Naive thymus-derived CD4-positive, alpha-beta T cell (primary cell): Measurements from ENCODE around the gene INPP5F. TPM values are rescaled to one million over a fixed set of nuclear protein-coding genes. Genes with fewer than 3 reads are reported as not detected.
A peak's percentile ranks its signal among the peaks of the same experiment; 100 is the strongest.
"Not testable (repeated sequence)": the region's sequence is repeated elsewhere in the genome, so short reads cannot be mapped to it uniquely, and the experiment has no call there.

Experiments
- ATAC-seq: fragments of 150-1000 bp; cut with Tn5 transposase; 2 replicates; pipeline ENCODE4 v1.10.0; 2021; ENCODE audit warnings: mild to moderate bottlenecking, moderate library complexity
- CTCF ChIA-PET: fragments of 350-600 bp; sonication (Branson Sonifier 250); formaldehyde crosslinking; loops from one replicate; lab custom pipeline; 2021; ENCODE audit warnings: antibody characterized with exemption; lab: Charles Lee
- POLR2A ChIA-PET: fragments of 350-600 bp; sonication (Branson Sonifier 250); formaldehyde crosslinking; loops from one replicate; lab custom pipeline; 2021; ENCODE audit warnings: antibody characterized with exemption, inconsistent platforms; lab: Charles Lee
- DNase-seq, 9 donors: peaks; one replicate each; pipeline versions ENCODE4 v3.0.0 to v3.0.0-alpha.2; 2020 to 2022; ENCODE audit warnings: mixed read lengths in 1 of 9
- H3K27ac ChIP-seq: one replicate; pipeline ENCODE4 v1.7.0; 2013; ENCODE audit warnings: mild to moderate bottlenecking, low read depth, low read length, moderate library complexity
- H3K27me3 ChIP-seq, 2 donors: one replicate each; pipeline ENCODE4 v1.7.0; 2013; ENCODE audit warnings: low read length in 2 of 2, mild to moderate bottlenecking in 2 of 2, moderate library complexity in 2 of 2; ENCODE audit not compliant: control insufficient read depth in 2 of 2, insufficient read depth in 2 of 2
- H3K36me3 ChIP-seq, 3 experiments: 1 replicate in 2 of 3; 2 replicates in 1 of 3; pipeline ENCODE4 v1.7.0; 2013; ENCODE audit warnings: low read length in 3 of 3, mild to moderate bottlenecking in 3 of 3, moderate library complexity in 1 of 3; ENCODE audit not compliant: insufficient read depth in 3 of 3, control insufficient read depth in 2 of 3
- H3K4me1 ChIP-seq, 2 donors: one replicate each; pipeline ENCODE4 v1.7.0; 2013; ENCODE audit warnings: low read length in 2 of 2, mild to moderate bottlenecking in 2 of 2, moderate library complexity in 1 of 2; ENCODE audit not compliant: control insufficient read depth in 2 of 2, insufficient read depth in 2 of 2
- H3K4me3 ChIP-seq: 2 replicates; pipeline ENCODE4 v1.7.0; 2013; ENCODE audit warnings: mild to moderate bottlenecking, low read length
- H3K9me3 ChIP-seq, 3 experiments: 1 replicate in 2 of 3; 2 replicates in 1 of 3; pipeline ENCODE4 v1.7.0; 2013; ENCODE audit warnings: low read length in 3 of 3; ENCODE audit not compliant: control insufficient read depth in 2 of 3
- H3K27ac Mint-ChIP-seq, 9 donors: one replicate each; pipeline ENCODE4 v1.8.0; 2020 to 2022; ENCODE audit warnings: mixed read lengths in 9 of 9, mild to moderate bottlenecking in 8 of 9, moderate library complexity in 5 of 9, inconsistent platforms in 2 of 9
- H3K27me3 Mint-ChIP-seq, 5 donors: one replicate each; pipeline ENCODE4 v1.8.0; 2021 to 2022; ENCODE audit warnings: mixed read lengths in 5 of 5, mild to moderate bottlenecking in 1 of 5
- H3K36me3 Mint-ChIP-seq, 5 donors: one replicate each; pipeline ENCODE4 v1.8.0; 2020 to 2022; ENCODE audit warnings: mixed read lengths in 5 of 5, mild to moderate bottlenecking in 3 of 5, inconsistent platforms in 1 of 5
- H3K4me1 Mint-ChIP-seq, 7 donors: one replicate each; pipeline ENCODE4 v1.8.0; 2020 to 2022; ENCODE audit warnings: mixed read lengths in 7 of 7, mild to moderate bottlenecking in 3 of 7, inconsistent platforms in 1 of 7
- H3K4me3 Mint-ChIP-seq, 10 donors: one replicate each; pipeline ENCODE4 v1.8.0; 2020 to 2022; ENCODE audit warnings: mild to moderate bottlenecking in 10 of 10, mixed read lengths in 10 of 10, moderate library complexity in 6 of 10, inconsistent platforms in 2 of 10
- H3K9me3 Mint-ChIP-seq, 11 donors: one replicate each; pipeline ENCODE4 v1.8.0; 2020 to 2022; ENCODE audit warnings: mixed read lengths in 11 of 11, mild to moderate bottlenecking in 4 of 11, inconsistent platforms in 1 of 11, moderate library complexity in 1 of 11
- intact Hi-C, 2 donors: fragments of 100-400 bp; cut with micrococcal nuclease; formaldehyde crosslinking; loops; one replicate each; pipeline ENCODE4 v1.15.1; 2023
- polyA plus RNA-seq, 2 donors: library from polyadenylated mRNA; unstranded; fragments of 300-500 nt; fragmentation: Illumina TruSeq; gene quantifications; one replicate each; pipeline ENCODE4 v1.2.3, GENCODE V29; 2021
- total RNA-seq, 6 experiments: library from RNA in 5 of 6; stranded (reverse) in 5 of 6; gene quantifications; 1 replicate in 5 of 6; 2 replicates in 1 of 6; pipeline ENCODE4 v1.2.3 and lab custom pipeline; 2021 to 2026

Gene INPP5F
- total and polyA plus RNA-seq, 7 experiments from 2014 or later, result 3.4 to 12.1 (median 9.7) TPM

DNA sequence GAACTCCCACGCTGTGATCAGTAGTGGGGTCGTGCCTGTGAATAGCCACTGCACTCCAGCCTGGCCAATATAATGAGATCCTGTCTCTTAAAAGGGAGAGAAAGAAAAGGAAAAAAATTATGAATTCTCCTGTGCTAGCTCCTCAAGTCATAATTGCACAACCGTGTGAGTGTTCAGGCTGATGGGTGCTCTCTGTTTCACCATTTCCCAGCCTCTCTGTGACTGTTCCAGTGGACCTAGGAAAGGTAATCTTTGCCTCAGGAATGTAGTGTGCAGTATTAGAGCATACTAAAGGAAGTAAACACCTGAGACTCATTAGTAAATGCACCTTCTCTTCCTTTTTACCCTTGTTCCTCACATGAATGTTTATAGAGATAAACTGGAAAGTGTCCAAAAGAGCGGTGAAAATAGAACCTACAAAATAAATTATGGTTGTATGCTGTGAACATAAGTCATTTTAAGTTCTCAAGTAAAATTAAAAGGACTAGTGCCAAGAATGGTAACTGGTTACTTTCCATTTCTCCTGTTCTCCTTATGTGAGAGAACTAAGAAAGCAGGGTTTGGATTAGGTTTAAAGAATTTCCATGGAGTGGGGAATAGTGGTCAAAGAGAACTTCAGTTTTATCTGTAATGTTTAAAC lies 42.7 kb downstream of the INPP5F start:
- Mint-ChIP-seq H3K4me1 (peaks cover 5 to 38% (median 14%) of the 10 kb centered on the region in 7 donors), H3K36me3 (peaks cover 0 to 17% (median 4%) of the 10 kb centered on the region in 5 donors), H3K27ac (peak overlapping the region in 4 of 9 donors; percentile 3 to 71 (median 60)), H3K9me3 (no peaks in the 10 kb centered on the region), H3K27me3 (no peaks in the 10 kb centered on the region), H3K4me3 (no peak overlapping the region)
- no peaks in the 10 kb centered on the region for H3K9me3 ChIP-seq
- ChIA-PET POLR2A (no interaction called here), CTCF (no interaction called here)
- intact Hi-C loops, result no loop called here
- no peak for ATAC-seq
- no peaks in the 10 kb centered on the region for H3K4me1 ChIP-seq
- no peak for DNase-seq
- no peaks in the 10 kb centered on the region for H3K36me3 ChIP-seq
- no peaks in the 10 kb centered on the region for H3K27me3 ChIP-seq
- no peak overlapping the region for H3K4me3 ChIP-seq
- no peak overlapping the region for H3K27ac ChIP-seq

DNA sequence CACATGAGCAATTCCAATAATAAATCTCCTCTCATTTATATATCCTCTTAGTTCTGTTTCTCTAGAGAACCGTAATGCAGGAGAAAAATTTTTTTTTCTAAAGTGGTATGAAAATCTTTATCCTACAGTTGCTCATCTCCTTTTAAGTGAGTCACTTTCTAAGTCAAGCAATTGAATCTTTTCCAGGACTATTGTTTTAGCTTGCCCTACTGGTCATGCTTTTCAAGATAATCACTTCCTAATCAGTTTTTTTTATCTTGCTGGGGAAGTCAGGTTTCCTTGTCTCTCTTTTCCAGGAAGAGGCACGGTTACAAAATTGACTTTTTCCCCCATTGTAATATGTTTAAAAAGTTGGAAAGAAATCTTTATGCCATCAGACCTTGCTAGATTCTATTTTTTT lies 44.0 kb downstream of the INPP5F start:
- Mint-ChIP-seq H3K27me3 (no peaks in the 10 kb centered on the region), H3K4me1 (peaks cover 5 to 45% (median 14%) of the 10 kb centered on the region in 7 donors), H3K9me3 (no peaks in the 10 kb centered on the region), H3K27ac (peak overlapping the region in 1 of 9 donors; percentile 6), H3K36me3 (peaks cover 0 to 19% (median 5%) of the 10 kb centered on the region in 5 donors), H3K4me3 (no peak overlapping the region)
- DNase-seq, result no peak
- no peak overlapping the region for H3K4me3 ChIP-seq
- ChIA-PET POLR2A (no interaction called here), CTCF (no interaction called here)
- H3K36me3 ChIP-seq, result no peaks in the 10 kb centered on the region
- no peak overlapping the region for H3K27ac ChIP-seq
- ATAC-seq, result no peak
- no peaks in the 10 kb centered on the region for H3K27me3 ChIP-seq
- H3K4me1 ChIP-seq, result no peaks in the 10 kb centered on the region
- no peaks in the 10 kb centered on the region for H3K9me3 ChIP-seq
- intact Hi-C loops, result no loop called here

DNA sequence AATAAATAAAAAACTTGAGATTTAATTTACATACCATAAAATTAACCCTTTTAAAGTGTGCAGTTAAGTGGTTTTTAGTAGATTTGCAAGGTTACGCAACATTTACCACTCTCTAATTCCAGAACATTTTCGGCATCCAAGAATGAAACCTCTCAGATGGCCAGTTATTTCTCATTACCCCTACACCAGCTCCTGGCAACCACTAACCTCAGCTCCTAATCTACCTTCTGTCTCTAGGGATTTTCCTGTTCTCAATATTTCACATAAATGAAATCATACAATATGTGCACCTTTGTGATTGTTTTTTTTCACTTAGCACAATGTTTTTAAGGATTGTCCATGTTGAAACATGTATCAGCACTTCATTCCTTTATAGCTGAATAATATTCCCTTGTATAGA lies 45.1 kb downstream of the INPP5F start:
- H3K4me3 ChIP-seq, result no peak overlapping the region
- H3K9me3 Mint-ChIP-seq, result no peaks in the 10 kb centered on the region
- no peaks in the 10 kb centered on the region for H3K27me3 ChIP-seq
- H3K36me3 ChIP-seq, result no peaks in the 10 kb centered on the region
- intact Hi-C loops, result no loop called here
- H3K4me1 Mint-ChIP-seq, result peaks cover 5 to 50% (median 14%) of the 10 kb centered on the region in 7 donors
- H3K36me3 Mint-ChIP-seq, result peaks cover 2 to 24% (median 5%) of the 10 kb centered on the region in 5 donors
- no peak overlapping the region for H3K4me3 Mint-ChIP-seq
- no peak overlapping the region for H3K27ac ChIP-seq
- ATAC-seq, result no peak
- no peaks in the 10 kb centered on the region for H3K4me1 ChIP-seq
- no peaks in the 10 kb centered on the region for H3K27me3 Mint-ChIP-seq
- ChIA-PET CTCF (interaction anchor here (0.6 kb wide), 1 partner anchor 10 kb away, joined by 3 read pairs; no protein-coding TSS in a partner anchor), POLR2A (no interaction called here)
- H3K27ac Mint-ChIP-seq, result peak overlapping the region in 1 of 9 donors; percentile 20
- no peak for DNase-seq
- H3K9me3 ChIP-seq, result no peaks in the 10 kb centered on the region

DNA sequence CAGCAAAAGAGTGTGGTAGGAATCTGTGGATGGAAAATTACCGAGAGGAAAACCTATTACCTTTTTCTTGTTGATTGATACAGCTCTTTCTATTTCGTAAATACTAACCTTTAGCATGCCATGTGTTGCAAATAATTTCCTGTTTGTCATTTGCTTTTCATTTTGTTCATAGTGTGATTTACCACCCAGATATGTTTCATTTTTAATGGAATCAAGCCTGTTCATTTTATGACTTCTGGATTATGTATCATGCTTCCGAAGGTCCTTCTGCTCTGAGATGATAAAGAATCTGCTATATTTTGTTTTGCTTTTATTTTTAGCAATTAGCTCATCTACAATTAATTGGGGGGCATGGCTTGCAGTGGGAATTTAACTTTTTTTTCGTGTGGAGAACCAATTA lies 46.5 kb downstream of the INPP5F start:
- Histone ChIP-seq H3K4me1 (no peaks in the 10 kb centered on the region), H3K4me3 (no peak overlapping the region), H3K27me3 (no peaks in the 10 kb centered on the region), H3K9me3 (no peaks in the 10 kb centered on the region), H3K27ac (no peak overlapping the region), H3K36me3 (no peaks in the 10 kb centered on the region)
- intact Hi-C loops, result no loop called here
- DNase-seq (no peak), ATAC-seq (no peak)
- ChIA-PET POLR2A (interaction anchor here (0.7 kb wide), 1 partner anchor 164 kb away, joined by 6 read pairs; no protein-coding TSS in a partner anchor), CTCF (no interaction called here)
- H3K36me3 Mint-ChIP-seq, result peaks cover 2 to 24% (median 5%) of the 10 kb centered on the region in 5 donors
- H3K4me1 Mint-ChIP-seq, result peaks cover under 1 to 40% (median 11%) of the 10 kb centered on the region in 7 donors
- H3K4me3 Mint-ChIP-seq, result no peak overlapping the region
- H3K27me3 Mint-ChIP-seq, result no peaks in the 10 kb centered on the region
- no peaks in the 10 kb centered on the region for H3K9me3 Mint-ChIP-seq
- no peak overlapping the region for H3K27ac Mint-ChIP-seq

DNA sequence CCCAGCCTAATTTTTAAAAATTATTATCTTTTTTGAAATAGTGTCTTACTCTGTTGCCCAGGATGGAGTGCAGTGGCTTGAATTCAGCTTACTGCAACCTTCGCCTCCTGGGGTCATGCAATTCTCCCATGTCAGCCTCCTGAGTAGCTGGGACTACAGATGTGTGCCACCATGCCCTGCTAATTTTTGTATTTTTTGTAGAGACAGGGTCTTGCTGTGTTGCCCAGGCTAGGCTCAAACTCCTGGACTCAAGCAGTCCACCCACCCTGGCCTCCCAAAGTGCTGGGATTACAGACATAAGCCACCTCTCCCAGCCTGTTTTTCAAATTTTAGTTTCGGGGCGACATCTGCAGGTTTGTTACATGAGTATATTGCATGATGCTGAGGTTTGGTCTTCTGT lies 47.2 kb downstream of the INPP5F start:
- H3K4me1 ChIP-seq, POLR2A ChIA-PET: not testable (repeated sequence)

DNA sequence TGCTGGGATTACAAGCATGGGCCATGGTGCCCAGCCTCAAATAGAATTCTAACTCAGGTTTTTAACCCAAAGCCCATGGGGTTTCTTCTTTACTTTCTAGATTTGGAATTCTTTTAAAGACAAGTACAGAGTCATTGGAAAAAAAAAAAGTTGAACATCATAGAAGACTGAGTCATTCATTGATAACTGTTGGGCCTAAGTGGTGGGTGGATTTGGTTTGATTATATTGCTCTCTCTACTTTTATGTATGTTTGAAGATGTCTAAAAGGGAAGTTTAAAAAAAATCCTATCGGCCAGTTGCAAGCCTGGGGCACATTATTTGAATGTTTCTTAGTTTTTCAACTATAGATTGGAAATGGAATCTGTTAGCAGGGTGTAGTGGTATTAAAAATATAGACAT lies 49.7 kb downstream of the INPP5F start:
- no peak overlapping the region for H3K4me3 Mint-ChIP-seq
- H3K27ac Mint-ChIP-seq, result peak overlapping the region in 1 of 9 donors; percentile 14
- Histone ChIP-seq H3K4me1 (no peaks in the 10 kb centered on the region), H3K27me3 (no peaks in the 10 kb centered on the region), H3K4me3 (no peak overlapping the region), H3K27ac (no peak overlapping the region), H3K36me3 (no peaks in the 10 kb centered on the region), H3K9me3 (no peaks in the 10 kb centered on the region)
- intact Hi-C loops, result no loop called here
- ATAC-seq (no peak), DNase-seq (no peak)
- no peaks in the 10 kb centered on the region for H3K9me3 Mint-ChIP-seq
- POLR2A ChIA-PET, result no interaction called here
- peaks cover 2 to 19% (median 5%) of the 10 kb centered on the region in 5 donors for H3K36me3 Mint-ChIP-seq
- no peaks in the 10 kb centered on the region for H3K27me3 Mint-ChIP-seq
- peaks cover 0 to 23% (median 8%) of the 10 kb centered on the region in 7 donors for H3K4me1 Mint-ChIP-seq
- CTCF ChIA-PET, result no interaction called here

More for the DNA sequence above, 47.2 kb downstream of the INPP5F start:
- ATAC-seq, DNase-seq, H3K27me3 Mint-ChIP-seq, CTCF ChIA-PET, H3K9me3 Mint-ChIP-seq, H3K27ac Mint-ChIP-seq, H3K4me3 Mint-ChIP-seq, H3K4me3 ChIP-seq, H3K27ac ChIP-seq, H3K36me3 ChIP-seq, intact Hi-C loops, H3K27me3 ChIP-seq, H3K9me3 ChIP-seq: not testable (repeated sequence)
- H3K36me3 Mint-ChIP-seq, result peaks cover 2 to 24% (median 5%) of the 10 kb centered on the region in 5 donors
- H3K4me1 Mint-ChIP-seq, result peaks cover 0 to 33% (median 9%) of the 10 kb centered on the region in 7 donors

DNA sequence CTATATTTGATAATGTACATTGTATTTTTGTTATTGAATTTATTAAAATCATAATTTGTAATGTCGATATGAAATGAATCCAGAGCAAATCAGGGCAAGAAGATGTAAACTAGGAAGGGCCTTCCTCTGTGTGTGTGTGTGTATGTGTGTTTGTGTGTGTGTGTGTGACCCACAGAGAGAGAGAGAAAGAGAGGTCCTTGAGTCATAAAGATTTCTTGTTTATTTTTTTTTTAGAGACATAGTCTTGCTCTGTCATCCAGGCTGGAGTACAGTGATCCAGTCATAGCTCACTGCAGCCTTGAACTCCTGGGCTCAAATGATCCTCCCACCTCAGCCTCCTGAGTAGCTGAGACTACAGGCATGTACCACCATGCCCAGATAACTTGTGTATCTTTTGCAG lies 50.7 kb downstream of the INPP5F start:
- CTCF ChIA-PET, result no interaction called here
- no peak for DNase-seq
- Mint-ChIP-seq H3K36me3 (peaks cover 3 to 23% (median 9%) of the 10 kb centered on the region in 5 donors), H3K4me1 (peaks cover 0 to 23% (median 8%) of the 10 kb centered on the region in 7 donors), H3K27me3 (no peaks in the 10 kb centered on the region), H3K27ac (no peak overlapping the region), H3K4me3 (no peak overlapping the region), H3K9me3 (peaks cover 0 to under 1% (median 0%) of the 10 kb centered on the region in 11 donors)
- Histone ChIP-seq H3K36me3 (no peaks in the 10 kb centered on the region), H3K27ac (no peak overlapping the region), H3K27me3 (no peaks in the 10 kb centered on the region), H3K4me3 (no peak overlapping the region), H3K9me3 (no peaks in the 10 kb centered on the region), H3K4me1 (no peaks in the 10 kb centered on the region)
- POLR2A ChIA-PET, result no interaction called here
- intact Hi-C loops, result no loop called here
- no peak for ATAC-seq
